ENCODE data around the gene BHLHE40. TPM values are rescaled to one million over a fixed set of nuclear protein-coding genes. Genes with fewer than 3 reads are reported as not detected.

The BHLHE40 gene
- total RNA-seq, 4 donors from 2014 or later, result 19.2 to 96.7 (median 45.3) TPM

- Histone ChIP-seq H3K36me3 (no peaks in the 10 kb centered on the region), H3K9me3 (no peaks in the 10 kb centered on the region), H3K27ac (no peak overlapping the region), H3K4me1 (peaks cover 16 to 19% of the 10 kb centered on the region in 2 donors), H3K4me3 (no peak overlapping the region), H3K27me3 (no peaks in the 10 kb centered on the region)
- intact Hi-C loops (cut with DNase I; ENCODE audit: low total_unique reads), result no loop called here
- in situ Hi-C loops (cut with MboI; ENCODE audit: low sequenced_read_pairs in 4 of 4), result no loop called here
- ATAC-seq (no peak), DNase-seq (no peak)
- TF ChIP-seq POLR2A (IDR thresholded peaks at IDR 0.05) (no peak), CTCF (IDR thresholded peaks at IDR 0.05 in 4 of 5, conservative IDR thresholded peaks at IDR 0.05 in 1 of 5) (no peak)
Measured at GRCh38 chr3:5015056-5015455, 35.8 kb downstream of the BHLHE40 start.

GRCh38 chr3:5016211-5017161 is 37.2 kb downstream of the BHLHE40 start:
- DNase-seq (peak in 1 of 2 donors; percentile 50), ATAC-seq (peak; percentile 63 to 74)
- Histone ChIP-seq H3K9me3 (no peaks in the 10 kb centered on the region), H3K27ac (peak overlapping the region; percentile 21 to 67 (median 62)), H3K4me1 (peaks cover 16 to 19% of the 10 kb centered on the region in 2 donors), H3K27me3 (no peaks in the 10 kb centered on the region), H3K36me3 (no peaks in the 10 kb centered on the region), H3K4me3 (no peak overlapping the region)
- no peak for TF ChIP-seq POLR2A (IDR thresholded peaks at IDR 0.05)
- no peak for TF ChIP-seq CTCF (IDR thresholded peaks at IDR 0.05 in 4 of 5, conservative IDR thresholded peaks at IDR 0.05 in 1 of 5)
- intact Hi-C loops (cut with DNase I; ENCODE audit: low total_unique reads) (no loop called here), in situ Hi-C loops (cut with MboI; ENCODE audit: low sequenced_read_pairs in 4 of 4) (no loop called here)

GRCh38 chr3:5017925-5018531 is 38.8 kb downstream of the BHLHE40 start:
- intact Hi-C loops (cut with DNase I; ENCODE audit: low total_unique reads) (no loop called here), in situ Hi-C loops (cut with MboI; ENCODE audit: low sequenced_read_pairs in 4 of 4) (no loop called here)
- Histone ChIP-seq H3K4me1 (peaks cover 20 to 22% of the 10 kb centered on the region in 2 donors), H3K36me3 (no peaks in the 10 kb centered on the region), H3K27me3 (no peaks in the 10 kb centered on the region), H3K9me3 (no peaks in the 10 kb centered on the region), H3K4me3 (no peak overlapping the region), H3K27ac (peak overlapping the region; percentile 60 to 67 (median 64))
- peak in 1 of 2 donors; percentile 64 for ATAC-seq
- TF ChIP-seq CTCF (IDR thresholded peaks at IDR 0.05 in 4 of 5, conservative IDR thresholded peaks at IDR 0.05 in 1 of 5) (no peak), POLR2A (IDR thresholded peaks at IDR 0.05) (no peak)
- DNase-seq, result peak; percentile 32 to 69

DNA sequence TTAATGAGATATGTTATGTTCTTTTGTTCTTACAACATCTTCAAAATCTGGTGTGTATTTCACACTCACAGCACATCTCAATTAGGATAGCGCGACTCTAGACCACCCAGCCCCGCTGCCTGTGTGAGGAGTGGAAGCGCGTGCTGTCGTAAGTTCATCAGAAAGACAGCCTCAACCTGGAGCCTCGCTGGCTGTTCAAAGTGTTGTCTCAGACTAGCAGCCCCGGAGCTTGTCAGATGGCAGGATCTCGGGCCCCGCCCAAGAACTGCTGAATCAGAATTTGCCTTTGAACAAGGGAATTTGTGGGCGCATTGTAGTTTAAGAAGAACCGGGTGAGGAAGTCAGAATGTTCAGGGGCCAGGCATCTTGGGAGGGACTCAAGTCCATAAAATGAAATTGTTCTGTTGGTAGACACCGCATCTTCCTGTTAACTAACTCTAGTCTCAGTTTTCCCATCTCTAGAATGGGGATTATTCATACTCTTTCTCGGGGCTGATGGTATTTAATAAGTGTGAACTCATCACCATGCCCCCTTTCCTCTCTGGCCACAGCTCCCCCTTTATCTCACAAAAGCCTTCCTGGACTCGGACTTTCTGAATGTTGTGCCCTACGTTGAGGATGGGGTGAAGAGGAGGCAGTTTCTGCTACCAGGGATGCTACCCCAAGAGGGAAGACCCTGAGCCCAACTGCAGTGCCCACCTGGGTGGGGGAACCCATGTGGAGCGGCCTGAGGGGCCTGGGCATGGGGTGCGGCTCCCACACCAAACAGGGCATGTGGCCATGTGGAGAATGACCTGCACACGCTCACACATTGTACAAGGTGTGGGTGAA is 40.4 kb downstream of the BHLHE40 start:
- ATAC-seq (no peak), DNase-seq (no peak)
- H3K4me1 ChIP-seq, result peaks cover 17 to 27% of the 10 kb centered on the region in 2 donors
- no peak overlapping the region for H3K27ac ChIP-seq
- no peak overlapping the region for H3K4me3 ChIP-seq
- no peaks in the 10 kb centered on the region for H3K9me3 ChIP-seq
- no peaks in the 10 kb centered on the region for H3K36me3 ChIP-seq
- H3K27me3 ChIP-seq, result no peaks in the 10 kb centered on the region
- in situ Hi-C loops (cut with MboI; ENCODE audit: low sequenced_read_pairs in 4 of 4), result loop anchor here in 1 of 4 donors (10.0 kb wide), 2 partner anchors 45 to 305 kb away; partner anchors contain the start of gene BHLHE40
- intact Hi-C loops (cut with DNase I; ENCODE audit: low total_unique reads), result loop anchor here (1.0 kb wide), 1 partner anchor 23 kb away; no protein-coding TSS in a partner anchor
- TF ChIP-seq POLR2A (IDR thresholded peaks at IDR 0.05) (no peak), CTCF (IDR thresholded peaks at IDR 0.05 in 4 of 5, conservative IDR thresholded peaks at IDR 0.05 in 1 of 5) (no peak)
